Esophagus muscularis mucosa (tissue), 4 donors: ENCODE data around the gene PPP4R1. TPM values are rescaled to one million over a fixed set of nuclear protein-coding genes. Genes with fewer than 3 reads are reported as not detected.
"Not testable (repeated sequence)": the region's sequence is repeated elsewhere in the genome, so short reads cannot be mapped to it uniquely, and the experiment has no call there.

Experiments
- DNase-seq: peaks from one replicate; pipeline ENCODE4 v3.0.0-alpha.2; 2017; ENCODE audit errors: extremely low spot score
- H3K27ac ChIP-seq, 4 donors: fragments of 200-600 bp; sonication (generic); replicated peaks in 1 of 4; 1 replicate in 3 of 4; 2 replicates in 1 of 4; pipeline ENCODE4 v1.5.1; 2016 to 2019; ENCODE audit warnings: mild to moderate bottlenecking in 1 of 4
- H3K27me3 ChIP-seq, 4 donors: fragments of 200-600 bp; sonication (generic); one replicate each; pipeline versions ENCODE4 v1.5.1 to v1.6.0; 2016 to 2019
- H3K36me3 ChIP-seq, 4 donors: fragments of 200-600 bp; sonication (generic); one replicate each; pipeline ENCODE4 v1.5.1; 2016 to 2019
- H3K4me1 ChIP-seq, 4 donors: fragments of 200-600 bp; sonication (generic); one replicate each; pipeline ENCODE4 v1.5.1; 2016 to 2019
- H3K4me3 ChIP-seq, 4 donors: fragments of 200-600 bp; sonication (generic); 1 replicate in 2 of 4; 2 replicates in 2 of 4; pipeline ENCODE4 v1.5.1; 2016 to 2019; ENCODE audit warnings: mild to moderate bottlenecking in 4 of 4, moderate library complexity in 1 of 4
- H3K9me3 ChIP-seq, 4 donors: fragments of 200-600 bp; sonication (generic); 1 replicate in 3 of 4; 2 replicates in 1 of 4; pipeline ENCODE4 v1.5.1; 2016 to 2019
- CTCF ChIP-seq, 3 experiments: fragments of 200-600 bp in 2 of 3; fragments of 450-650 bp in 1 of 3; sonication (generic) in 2 of 3; IDR thresholded peaks; one replicate each; pipeline ENCODE4 v1.5.1; 2017 to 2019; ENCODE audit warnings: antibody characterized with exemption in 3 of 3, mild to moderate bottlenecking in 2 of 3, moderate library complexity in 1 of 3
- EP300 ChIP-seq: sonication (generic); formaldehyde crosslinking; IDR thresholded peaks from one replicate; pipeline ENCODE4 v1.6.1; 2017; ENCODE audit warnings: antibody characterized with exemption
- POLR2A ChIP-seq: fragments of 450-650 bp; IDR thresholded peaks from one replicate; pipeline ENCODE4 v1.6.1; 2017; ENCODE audit warnings: antibody characterized with exemption, moderate library complexity, mild to moderate bottlenecking, low read depth
- POLR2AphosphoS5 ChIP-seq, 2 donors: sonication (generic); formaldehyde crosslinking; IDR thresholded peaks; one replicate each; pipeline ENCODE4 v1.6.1; 2017; ENCODE audit warnings: antibody characterized with exemption in 2 of 2
- WGBS: methylation state at CpG from one replicate; pipeline ENCODE4 v1.1.5; 2018; 5-methylcytosine and 5-hydroxymethylcytosine counted together
- intact Hi-C: fragments of 100-400 bp; cut with DNase I; formaldehyde crosslinking; loops from one replicate; pipeline ENCODE4 v1.15.1; 2023
- total RNA-seq, 4 donors: library from RNA; depleted of rRNA; stranded (reverse); fragments of >200 nt; gene quantifications; one replicate each; pipeline versions ENCODE4 v1.1.0 to v1.2.1, GENCODE V29; 2016

PPP4R1 gene
- total RNA-seq, 4 donors from 2014 or later, result 74.6 to 129 (median 97.1) TPM

DNA sequence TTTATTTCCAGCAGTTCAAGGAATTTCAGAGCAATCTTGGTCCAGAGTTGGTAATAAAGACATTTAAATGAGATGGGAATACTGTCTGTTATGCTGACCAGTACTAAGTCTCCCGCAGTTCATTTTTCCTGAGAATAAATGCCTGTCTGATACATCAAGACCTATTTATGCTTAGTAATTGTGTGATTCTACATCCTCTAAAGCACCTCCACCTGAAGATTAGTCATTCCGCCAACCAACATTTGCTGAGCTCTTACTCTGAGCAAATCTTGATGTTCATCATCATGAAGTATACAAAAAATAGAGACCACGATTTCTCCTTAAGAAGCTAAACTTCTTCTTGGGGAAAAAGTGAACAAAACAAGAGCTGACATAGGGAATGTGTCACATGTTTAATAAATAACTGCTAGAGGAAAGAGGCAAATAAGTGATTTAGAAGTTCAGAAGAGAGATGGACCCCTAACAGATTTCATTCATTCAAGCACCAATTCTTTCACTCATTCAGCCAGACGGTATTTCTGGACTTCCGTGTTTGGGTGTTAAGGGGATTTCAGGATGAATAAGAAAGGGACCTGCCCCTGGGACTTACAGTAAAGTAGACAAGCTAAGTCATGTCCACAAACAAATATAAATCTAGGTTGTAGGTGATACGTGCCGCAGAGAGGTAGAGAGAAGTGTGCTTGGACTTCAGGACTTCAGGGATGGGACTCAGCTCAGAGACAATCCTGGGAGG is 34.2 kb upstream of the PPP4R1 start:
- peaks cover 5 to 8% (median 7%) of the 10 kb centered on the region in 4 donors for H3K4me1 ChIP-seq
- no peak for DNase-seq
- H3K36me3 ChIP-seq, result no peaks in the 10 kb centered on the region
- H3K9me3 ChIP-seq, result no peaks in the 10 kb centered on the region
- no peak overlapping the region for H3K4me3 ChIP-seq
- 92% methylated on average over 7 of the region's 7 CpGs for WGBS
- intact Hi-C loops, result no loop called here
- H3K27me3 ChIP-seq, result no peaks in the 10 kb centered on the region
- TF ChIP-seq POLR2AphosphoS5 (IDR thresholded peaks at IDR 0.05) (no peak), CTCF (IDR thresholded peaks at IDR 0.05) (no peak)
- H3K27ac ChIP-seq, result no peak overlapping the region

DNA sequence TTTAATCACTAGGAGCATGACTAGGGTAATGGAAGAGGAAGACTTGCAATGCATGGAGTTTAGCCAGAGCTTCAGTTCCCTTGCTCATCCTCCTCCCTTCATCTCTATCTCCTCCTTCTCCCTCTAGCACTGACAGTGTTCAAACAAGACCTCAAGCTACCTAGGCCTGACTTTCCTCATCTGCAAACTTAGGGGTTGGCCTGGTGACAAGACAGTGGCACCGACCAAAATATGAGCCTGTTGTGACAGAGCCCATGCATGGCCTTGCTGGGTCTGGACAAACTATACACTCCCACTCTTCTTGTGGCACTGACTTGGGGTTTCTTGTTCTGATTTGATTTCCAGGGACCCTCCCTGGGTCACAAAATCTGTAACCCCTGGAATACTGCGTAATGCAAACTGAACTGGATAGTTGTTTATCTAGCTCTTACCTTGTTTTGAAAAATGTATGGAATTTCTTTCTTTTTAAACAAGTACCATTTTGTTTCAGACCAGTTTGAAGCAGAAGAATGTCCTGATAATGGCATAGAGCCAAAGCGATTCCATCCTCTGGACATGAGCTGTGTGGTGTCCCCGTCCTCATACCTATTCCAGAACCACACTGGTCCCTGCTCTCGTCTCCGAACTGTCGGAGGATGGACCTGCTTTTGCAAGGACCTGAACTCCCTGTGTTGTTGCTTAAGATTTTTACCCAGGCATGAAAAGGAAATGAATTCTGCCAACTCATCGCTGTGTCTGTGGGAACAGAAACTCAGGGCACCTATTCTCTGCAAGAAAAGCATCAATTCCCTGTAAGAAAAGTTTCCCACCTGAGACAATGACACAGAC is 33.4 kb upstream of the PPP4R1 start:
- TF ChIP-seq CTCF (IDR thresholded peaks at IDR 0.05) (no peak), EP300 (no peak), POLR2A (no peak), POLR2AphosphoS5 (IDR thresholded peaks at IDR 0.05) (no peak)
- no peak for DNase-seq
- Histone ChIP-seq H3K27me3 (no peaks in the 10 kb centered on the region), H3K4me1 (peaks cover 13 to 17% (median 15%) of the 10 kb centered on the region in 4 donors), H3K9me3 (no peaks in the 10 kb centered on the region), H3K36me3 (no peaks in the 10 kb centered on the region), H3K27ac (no peak overlapping the region), H3K4me3 (no peak overlapping the region)
- intact Hi-C loops, result no loop called here
- 85% methylated on average over 8 of the region's 8 CpGs for WGBS

- no peak for DNase-seq
- TF ChIP-seq POLR2AphosphoS5 (IDR thresholded peaks at IDR 0.05) (peak; percentile 37 to 74), EP300 (no peak)
- Histone ChIP-seq H3K4me3 (no peak overlapping the region), H3K27me3 (no peaks in the 10 kb centered on the region), H3K4me1 (peaks cover 14 to 22% (median 17%) of the 10 kb centered on the region in 4 donors), H3K9me3 (no peaks in the 10 kb centered on the region), H3K36me3 (no peaks in the 10 kb centered on the region), H3K27ac (peak overlapping the region; percentile 51 to 72 (median 64))
- 7% methylated on average over 3 of the region's 3 CpGs for WGBS
- intact Hi-C loops, result no loop called here
Observed at GRCh38 chr18:9643549-9643948, 29.2 kb upstream of the PPP4R1 start.

DNA sequence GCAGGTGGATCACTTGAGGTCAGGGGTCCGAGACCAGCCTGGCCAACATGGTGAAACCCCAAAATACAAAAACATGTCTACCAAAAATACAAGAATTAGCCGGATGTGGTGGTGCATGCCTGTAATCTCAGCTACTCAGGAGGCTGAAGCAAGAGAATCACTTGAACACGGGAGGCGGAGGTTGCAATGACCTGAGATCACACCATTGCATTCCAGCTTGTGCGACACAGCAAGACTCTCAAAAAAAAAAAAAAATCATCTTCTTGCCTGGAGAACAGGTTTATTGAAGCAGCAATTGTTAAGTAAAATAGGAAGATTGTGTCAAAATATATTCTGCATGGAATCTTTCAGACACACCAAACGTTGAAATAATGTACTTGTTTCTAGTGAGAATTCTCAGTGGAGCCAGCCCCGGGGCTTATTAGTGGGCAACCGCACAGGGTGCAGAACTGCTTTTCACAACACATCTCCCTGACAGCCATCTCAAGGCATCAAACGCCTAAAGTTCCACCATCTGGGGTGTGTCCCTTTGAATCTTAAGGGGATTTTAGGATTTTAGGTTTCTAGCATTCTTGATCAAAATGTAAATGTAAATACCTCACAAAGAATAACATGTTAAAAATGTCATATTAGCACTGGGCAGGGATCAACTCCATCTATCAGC is 28.6 kb upstream of the PPP4R1 start:
- H3K36me3 ChIP-seq, result no peaks in the 10 kb centered on the region
- intact Hi-C loops, result no loop called here
- no peak overlapping the region for H3K4me3 ChIP-seq
- H3K27me3 ChIP-seq, result no peaks in the 10 kb centered on the region
- WGBS, result 79% methylated on average over 9 of the region's 9 CpGs
- H3K27ac ChIP-seq, result peak overlapping the region; percentile 51 to 72 (median 64)
- no peak for DNase-seq
- peaks cover 14 to 22% (median 17%) of the 10 kb centered on the region in 4 donors for H3K4me1 ChIP-seq
- H3K9me3 ChIP-seq, result no peaks in the 10 kb centered on the region
- TF ChIP-seq EP300 (no peak), POLR2A (no peak), POLR2AphosphoS5 (IDR thresholded peaks at IDR 0.05) (no peak), CTCF (IDR thresholded peaks at IDR 0.05) (no peak)

- H3K4me3 ChIP-seq, H3K27me3 ChIP-seq, intact Hi-C loops, DNase-seq, H3K27ac ChIP-seq, H3K9me3 ChIP-seq, H3K36me3 ChIP-seq: not testable (repeated sequence)
- WGBS, result 94% methylated on average over 1 of the region's 1 CpG
- peaks cover 14 to 22% (median 17%) of the 10 kb centered on the region in 4 donors for H3K4me1 ChIP-seq
Observed at GRCh38 chr18:9641081-9641480, 26.7 kb upstream of the PPP4R1 start.
